GM19328 (cell line): ENCODE data around the gene MACROH2A2.
"Not testable (repeated sequence)": the region's sequence is repeated elsewhere in the genome, so short reads cannot be mapped to it uniquely, and the experiment has no call there.

Experiments used
- ATAC-seq: cut with Tn5 transposase; IDR thresholded peaks from one replicate; pipeline ENCODE4 v1.9.1; 2021; ENCODE audit warnings: mild to moderate bottlenecking, moderate library complexity; ENCODE audit not compliant: unreplicated experiment

The MACROH2A2 gene

DNA sequence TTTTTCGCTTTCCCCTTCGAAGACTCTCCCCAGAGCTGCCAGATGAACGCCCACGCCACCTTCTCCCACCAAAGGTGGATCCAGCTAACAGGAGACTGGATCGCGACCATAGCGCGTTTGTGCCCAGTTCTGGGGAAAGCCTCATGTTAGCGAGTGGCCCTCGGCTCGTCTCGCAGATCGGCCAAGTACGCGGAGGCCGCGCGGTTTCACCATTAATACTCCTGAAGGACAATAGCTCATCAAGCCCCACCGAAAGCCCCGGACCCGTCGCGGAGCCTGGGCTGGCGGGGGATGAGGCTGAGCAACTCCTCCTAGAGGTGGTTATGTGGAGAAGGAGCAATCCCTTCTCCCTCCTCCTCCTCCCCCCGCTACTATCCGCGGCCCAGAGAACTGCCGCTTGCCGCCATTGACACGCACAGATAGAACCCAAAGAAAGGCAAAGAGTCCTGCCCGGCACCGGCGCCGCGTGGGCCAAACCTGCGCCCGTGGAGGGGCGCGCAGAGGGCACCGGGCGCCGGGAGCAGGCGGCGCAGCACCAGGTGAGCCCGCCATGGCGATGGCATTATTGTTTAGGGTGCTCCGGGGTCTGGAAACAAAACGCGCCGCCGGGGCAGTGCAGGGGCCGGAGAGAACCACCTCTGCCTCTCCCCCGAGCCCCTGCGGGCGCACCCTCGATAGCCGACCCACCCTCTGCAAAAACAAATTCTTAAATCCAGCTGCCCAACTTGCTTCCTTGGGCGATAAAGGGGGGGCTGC, at the start of gene MACROH2A2:
Gene MACROH2A2 (plus strand): TSS at position 385 of the 756 bp plus-strand sequence. CDS start 22,813 bp downstream, outside the sequence.
- no peak for ATAC-seq

DNA sequence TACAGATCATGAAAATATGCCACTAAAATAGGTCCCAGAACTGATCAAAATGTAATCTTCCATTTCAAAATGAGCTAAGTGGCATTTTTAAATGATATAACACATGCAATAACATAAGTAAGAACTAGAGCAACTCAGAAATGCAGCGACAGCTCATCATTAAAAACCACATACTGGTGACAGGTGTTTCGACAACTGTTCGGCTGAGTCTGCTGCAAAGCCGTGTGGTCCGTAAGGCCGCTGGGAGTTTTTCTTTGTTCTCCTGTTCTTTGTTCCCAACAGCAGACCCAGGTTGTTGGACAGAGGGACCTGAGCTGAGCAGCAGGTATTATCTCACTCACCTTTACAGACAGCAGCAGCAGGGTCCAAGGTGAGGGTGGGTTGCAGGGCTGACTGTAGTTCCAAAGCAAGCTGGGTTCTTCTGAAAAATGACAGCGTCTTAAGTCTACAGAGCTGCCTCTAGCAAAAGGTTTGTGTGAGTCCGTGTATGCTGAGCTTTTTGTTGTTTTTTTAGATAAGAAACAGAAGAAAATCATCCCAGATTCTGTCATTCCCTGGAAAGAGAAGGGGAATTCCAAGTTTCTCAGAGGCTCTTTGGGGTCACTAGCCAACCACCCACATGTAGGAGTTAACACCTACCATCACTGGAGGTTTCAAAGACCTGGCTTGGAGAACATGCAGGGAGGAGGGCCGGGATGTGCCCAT, 45.4 kb upstream of the MACROH2A2 start:
- no peak for ATAC-seq

DNA sequence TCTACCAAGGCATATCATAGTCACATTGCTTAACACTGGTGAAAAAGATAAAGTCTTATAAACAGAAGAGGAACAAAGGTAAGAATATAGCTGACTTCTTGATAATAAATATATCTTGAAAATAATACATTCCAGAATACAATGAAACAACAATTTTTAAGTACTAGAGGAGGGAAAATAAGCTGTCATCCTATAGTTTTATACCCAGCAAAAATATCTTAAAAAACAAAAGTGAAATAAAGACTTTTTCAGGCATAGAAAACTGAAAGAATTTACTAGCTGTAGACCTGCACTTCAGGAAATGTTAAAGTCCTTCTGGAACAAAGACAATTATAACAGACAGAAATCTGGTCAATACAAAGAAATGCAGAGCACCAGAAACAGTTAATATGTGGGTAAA, 21.4 kb upstream of the MACROH2A2 start:
- no peak for ATAC-seq

DNA sequence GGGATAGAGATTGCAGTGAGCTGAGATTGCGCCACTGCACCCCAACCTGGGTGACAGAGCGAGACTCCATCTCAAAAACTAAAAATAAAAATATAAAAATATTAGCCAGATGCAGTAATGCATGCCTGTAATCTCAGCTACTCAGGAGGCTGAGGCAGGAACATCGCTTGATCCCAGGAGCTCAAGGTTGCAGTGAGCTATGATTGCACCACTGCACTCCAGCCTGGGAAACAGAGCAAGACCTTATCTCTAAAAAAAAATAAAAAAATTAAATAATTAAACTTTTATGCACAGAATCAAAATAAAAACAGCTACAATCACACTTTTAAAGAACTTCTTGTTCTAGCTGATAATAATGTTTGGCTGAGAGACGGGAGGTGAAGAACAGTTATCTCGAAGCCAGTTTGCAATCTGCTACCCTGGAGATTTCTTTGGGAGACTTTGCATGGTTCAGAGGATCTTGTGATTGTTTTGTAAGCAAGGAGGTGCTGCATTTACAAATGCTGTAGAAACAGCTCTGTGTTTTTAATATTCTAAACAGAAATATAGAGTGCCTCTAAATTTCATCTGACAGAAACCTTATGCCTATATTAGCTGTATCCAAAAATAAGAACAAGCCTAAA, 19.9 kb upstream of the MACROH2A2 start:
- ATAC-seq: no peak

DNA sequence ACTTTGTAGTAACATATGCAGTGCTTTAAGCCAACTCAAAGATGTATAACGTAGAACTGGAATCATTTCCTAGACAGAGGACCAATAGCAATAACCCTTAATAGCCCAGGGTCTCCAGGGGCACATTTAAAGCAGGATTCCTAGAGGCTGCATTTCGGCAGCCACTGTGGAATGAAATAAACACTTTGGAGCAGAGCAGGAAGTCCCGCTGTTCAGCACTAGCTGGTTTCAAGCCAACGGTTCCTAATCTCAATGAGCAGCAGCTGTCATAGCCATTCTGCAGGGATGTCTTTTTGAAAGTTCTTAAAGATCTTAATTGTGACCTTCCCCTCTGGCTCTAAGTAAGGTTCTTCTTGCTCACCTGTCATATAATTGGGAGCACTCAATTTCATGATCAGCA, 18.4 kb upstream of the MACROH2A2 start:
- ATAC-seq: no peak

DNA sequence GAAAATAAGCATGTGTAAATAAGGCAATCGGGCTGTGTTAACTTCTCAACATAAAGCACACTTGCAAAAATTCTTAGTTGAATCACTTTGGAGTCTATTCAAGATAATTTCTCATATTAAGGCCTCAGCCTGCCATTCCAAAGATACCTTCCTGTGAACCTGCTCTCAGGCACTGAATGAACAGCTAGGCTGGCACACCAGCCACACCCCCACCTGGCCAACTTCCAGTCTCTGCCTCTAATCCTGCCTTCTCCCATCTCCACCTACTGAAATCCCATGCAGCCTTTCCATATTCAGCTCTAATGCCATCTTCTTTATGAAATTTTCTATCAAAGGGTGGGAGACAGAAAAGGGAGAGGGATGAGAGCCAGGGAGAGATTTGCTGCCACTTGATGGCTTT, 17.1 kb upstream of the MACROH2A2 start:
- no peak for ATAC-seq

DNA sequence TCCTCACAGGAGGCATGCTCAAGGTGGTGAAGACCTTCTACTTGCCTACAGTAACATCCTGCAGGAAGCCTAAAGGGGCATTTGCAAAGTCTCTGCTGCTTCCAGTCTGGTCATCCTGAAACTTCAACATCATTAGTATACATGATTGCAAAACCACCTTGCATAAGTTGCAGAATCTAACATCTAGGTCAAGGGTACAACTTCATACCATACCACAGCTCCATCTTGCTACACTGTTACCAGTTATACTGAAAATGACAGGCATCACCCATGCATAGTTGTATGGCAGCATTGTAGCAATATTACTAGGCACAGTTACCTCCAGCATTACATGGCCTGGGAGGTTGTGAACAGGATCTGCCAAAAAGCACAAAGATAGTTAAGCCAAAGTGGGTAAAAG, 13.7 kb upstream of the MACROH2A2 start:
- no peak for ATAC-seq

DNA sequence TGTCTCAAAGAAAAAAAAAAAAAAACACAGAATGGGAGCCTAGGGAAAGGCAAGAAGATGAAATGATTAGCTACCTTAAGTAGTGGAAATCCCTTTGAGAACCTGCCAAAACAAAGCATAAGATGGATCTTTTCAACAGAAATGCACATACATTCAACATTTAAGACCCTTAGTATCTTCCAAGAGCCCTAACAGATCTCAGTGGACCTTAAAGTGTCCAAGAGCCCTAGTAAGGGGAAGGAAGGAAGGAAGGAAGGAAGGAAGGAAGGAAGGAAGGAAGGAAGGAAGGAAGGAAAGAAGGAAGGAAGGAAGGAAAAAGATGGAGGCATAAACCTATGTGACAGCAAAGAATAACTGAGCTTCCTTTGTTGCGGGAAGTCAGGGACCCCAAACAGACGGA, 11.6 kb upstream of the MACROH2A2 start:
- ATAC-seq: no peak

DNA sequence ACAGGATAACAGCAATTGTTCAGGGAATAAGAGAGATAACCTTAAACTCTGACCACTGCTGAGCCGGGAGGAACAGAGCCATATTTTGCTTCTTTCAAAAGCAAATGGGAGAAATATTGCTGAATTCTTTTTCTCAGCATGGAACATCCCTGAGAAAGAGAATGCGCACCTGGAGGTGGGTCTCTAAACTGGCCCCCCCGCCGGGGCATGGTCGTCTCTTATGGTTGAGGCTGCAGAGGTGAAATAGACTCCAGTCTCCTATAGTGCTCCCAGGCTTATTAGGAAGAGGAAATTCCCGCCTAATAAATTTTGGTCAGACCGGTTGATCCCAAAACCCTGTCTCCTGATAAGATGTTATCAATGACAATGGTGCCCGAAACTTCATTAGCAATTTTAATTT, 10.9 kb upstream of the MACROH2A2 start:
- not testable (repeated sequence) for ATAC-seq

DNA sequence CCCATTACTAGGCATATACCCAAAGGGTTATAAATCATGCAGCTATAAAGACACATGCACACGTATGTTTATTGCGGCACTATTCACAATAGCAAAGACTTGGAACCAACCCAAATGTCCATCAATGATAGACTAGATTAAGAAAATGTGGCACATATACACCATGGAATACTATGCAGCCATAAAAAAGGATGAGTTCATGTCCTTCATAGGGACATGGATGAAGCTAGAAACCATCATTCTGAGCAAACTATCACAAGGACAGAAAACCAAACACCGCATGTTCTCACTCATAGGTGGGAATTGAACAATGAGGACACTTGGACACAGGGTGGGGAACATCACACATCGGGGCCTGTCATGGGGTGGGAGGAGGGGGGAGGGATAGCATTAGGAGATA, 5.6 kb upstream of the MACROH2A2 start:
- not testable (repeated sequence) for ATAC-seq

DNA sequence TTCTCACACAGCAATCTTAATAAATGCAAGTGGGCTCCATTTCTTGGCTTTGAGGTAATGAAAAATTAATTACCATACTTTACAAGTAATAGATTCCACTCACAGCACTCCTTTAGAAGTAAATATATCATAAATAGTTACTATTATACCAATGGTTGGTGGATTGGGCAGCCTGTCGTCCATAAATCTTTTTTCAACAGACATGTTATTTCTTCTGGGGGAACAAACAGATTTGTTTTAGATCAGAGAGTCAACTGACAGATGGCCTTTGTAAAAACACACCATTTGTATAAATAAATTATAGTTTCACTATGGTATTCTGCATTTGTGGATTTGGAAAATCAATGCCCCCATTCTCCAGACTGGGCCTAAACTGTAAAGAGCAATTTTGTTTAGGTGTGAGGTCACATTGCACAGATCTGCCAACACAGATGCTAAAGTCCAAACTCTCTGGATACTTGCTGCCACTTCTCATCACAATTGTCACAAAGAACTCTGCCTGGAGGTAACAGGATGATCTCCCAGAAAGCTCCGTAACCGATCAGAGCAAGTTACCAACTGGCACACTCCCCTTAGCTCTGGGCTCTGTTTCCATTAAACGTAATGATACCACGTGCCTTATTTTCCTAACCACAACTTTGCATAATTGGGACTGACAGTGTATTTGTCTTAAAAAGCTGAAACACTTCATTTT, 4.5 kb upstream of the MACROH2A2 start:
- no peak for ATAC-seq

DNA sequence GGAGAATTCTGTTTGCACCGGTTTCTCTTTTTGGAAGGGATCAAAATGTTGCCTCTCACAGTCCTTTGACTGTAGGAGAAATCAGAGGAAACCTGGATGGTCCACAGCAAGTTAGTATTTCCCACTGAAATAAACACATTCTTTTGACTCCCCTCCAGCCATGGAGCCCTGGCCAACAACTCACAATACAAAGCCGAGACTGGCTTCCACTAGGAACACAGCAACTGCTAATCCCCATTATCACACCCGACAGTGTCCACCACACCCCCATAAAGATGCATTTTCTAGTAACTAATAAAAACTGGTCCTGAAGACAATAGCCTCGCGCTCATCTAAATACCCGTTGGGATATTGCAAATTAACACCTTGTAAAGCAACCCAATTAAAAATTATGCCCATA, 798 bp upstream of the MACROH2A2 start:
- no peak for ATAC-seq

DNA sequence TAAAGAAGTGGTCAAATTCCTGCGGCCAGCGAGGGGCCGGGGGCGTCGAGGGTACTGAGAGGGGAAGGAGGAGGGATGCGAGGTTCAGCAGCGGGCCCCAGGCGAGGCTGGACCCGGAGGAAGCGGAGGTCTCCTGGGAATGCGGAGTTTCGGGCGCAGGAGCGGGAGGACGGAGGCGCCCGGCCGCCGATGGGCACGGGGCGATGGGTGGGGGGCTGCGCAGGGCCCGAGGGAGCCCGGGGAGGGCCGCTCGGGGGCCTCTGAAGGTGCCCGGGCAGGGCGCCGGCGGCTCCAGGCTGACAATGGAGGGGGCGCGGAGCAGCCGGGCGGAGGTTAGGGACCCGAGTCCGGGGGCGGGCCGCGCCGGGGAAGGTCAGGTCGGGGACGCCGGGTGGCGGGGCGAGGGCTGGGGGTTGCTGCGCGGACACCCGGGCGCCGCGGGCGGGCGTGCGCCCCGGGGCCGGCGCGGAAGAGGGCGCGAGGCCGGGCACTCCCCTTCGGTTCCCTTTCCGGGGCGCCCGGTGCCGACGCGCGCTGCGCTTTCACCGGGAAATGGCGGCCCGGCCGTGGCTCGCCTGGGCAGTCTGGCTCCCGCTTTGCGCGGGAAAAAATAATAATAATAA, 683 bp downstream of the MACROH2A2 start:
- no peak for ATAC-seq

DNA sequence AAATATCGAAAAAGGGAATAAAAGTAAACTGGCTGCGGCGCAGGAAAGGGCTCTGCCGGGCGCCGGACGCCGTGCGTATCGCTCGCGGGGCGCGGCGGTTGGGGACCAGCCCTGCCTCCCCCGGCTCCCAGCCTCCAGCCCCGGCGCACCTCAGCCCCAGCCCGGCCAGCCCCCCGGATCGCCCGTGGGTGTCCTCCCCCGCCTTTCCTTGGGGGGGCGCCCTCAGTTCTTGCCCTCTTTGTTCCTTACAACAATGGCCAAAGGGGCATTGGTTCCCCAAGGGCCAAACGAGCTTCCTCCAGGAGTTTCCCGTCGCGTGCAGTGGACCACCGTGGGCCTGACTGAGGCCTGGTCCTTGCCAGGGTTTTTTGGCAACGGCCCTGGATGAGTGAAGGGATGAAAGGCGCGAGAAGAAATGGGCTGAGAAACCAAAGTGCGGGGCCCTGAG, 1.2 kb downstream of the MACROH2A2 start:
- ATAC-seq: no peak

DNA sequence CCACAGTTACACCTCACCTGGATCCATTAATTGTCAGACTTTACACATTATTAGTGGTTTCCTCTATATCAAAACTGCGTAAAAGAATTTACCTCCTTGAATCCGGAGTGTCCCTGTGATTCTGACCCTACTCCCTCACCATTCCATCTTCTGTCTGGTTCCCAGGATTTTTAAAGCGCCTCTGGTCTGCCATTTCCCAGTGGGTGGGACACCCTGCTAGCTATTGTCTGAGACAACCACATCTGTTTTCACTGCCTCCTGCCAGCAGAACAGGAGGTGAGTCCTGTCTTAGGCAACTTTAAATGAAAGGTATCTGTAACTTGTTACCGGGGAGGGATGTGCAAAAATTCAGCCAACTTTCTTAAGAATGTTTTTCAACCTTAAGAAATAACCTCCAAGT, 2.3 kb downstream of the MACROH2A2 start:
- no peak for ATAC-seq

DNA sequence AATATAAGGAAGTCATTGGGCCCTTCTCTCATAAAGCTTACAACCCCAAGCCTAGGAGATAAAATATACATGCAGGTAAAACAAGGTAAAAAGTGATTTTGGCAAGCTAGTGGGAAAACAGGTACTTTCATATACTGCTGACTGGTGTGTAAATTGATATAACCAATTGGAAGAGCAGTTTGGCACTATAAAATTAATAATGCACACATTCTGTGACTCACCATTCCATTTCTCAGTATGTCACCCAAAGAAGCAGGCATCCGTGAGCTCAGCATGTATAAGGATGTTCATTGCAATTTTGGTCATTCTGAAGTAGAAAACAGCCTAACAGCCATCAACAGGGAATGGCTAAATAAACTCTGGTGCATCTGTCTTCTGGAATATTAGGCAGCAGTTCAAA, 2.9 kb downstream of the MACROH2A2 start:
- no peak for ATAC-seq

DNA sequence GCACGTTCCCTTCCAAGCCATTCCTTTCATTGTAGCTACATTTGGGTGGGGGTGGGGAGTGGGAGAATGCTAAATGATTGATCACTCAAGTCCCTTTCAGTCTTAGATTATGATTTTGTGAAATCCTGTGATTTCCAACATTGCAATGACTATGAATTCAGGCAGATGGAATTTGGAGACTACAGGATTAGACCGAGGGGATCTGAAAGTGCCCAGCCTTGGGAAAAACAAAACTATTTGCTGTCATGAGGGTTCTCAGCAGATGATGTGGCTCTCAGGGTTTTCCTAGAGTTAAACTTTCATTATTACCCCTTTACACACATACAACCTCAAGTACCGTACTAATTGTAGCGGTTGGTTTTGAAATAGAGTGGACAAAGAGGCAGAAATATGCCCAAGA, 4.7 kb downstream of the MACROH2A2 start:
- ATAC-seq: no peak

DNA sequence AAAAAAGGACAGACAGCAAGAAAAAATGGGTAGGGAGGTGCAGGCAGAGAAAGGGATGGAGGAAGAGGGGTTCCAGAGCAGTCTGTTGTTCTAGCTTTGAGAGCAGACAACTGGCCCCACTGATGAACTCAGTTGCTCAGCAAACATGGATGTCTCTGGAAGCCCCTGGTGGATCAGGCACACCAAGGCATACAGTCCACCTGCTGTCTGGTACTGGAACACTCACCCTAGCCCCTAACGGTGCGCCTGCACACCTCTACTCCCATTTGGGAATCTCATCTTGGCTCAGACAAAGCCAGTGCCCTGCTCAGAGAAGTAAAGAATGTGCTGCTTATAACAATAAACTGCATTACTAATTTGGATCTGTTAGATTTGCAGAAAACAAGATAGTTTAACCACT, 7.7 kb downstream of the MACROH2A2 start:
- no peak for ATAC-seq

DNA sequence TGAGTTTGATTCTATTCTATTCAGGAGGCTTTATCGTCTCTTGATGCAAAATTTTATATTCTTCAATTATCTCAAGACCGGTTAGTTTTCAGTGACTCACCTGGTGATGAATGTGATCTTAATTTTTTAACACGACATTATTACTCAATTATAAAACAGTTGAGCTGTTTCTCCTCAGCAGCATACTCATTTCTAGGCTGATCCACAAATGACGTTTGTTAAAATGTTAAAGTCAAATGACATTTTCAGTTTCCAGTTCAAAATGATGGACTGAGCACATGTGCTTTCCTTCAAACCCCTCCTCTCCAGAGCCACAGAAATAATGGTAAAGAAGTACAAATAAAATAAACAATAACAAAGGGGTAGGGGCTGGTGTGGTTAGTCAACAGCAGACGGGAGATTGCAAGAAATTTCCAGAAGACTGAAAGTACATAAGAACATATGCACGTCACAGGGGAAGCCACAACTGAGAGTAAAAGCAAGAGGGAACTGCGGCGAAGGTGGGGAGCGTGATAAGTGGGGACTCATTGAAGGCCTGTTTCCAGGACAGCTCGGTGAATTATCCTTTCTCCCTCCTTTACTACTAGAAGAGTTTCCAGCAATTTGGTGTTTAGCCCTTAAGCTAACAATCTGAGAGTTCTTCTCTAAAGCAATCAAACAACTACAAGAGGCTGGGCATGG, 10.9 kb downstream of the MACROH2A2 start:
- no peak for ATAC-seq

DNA sequence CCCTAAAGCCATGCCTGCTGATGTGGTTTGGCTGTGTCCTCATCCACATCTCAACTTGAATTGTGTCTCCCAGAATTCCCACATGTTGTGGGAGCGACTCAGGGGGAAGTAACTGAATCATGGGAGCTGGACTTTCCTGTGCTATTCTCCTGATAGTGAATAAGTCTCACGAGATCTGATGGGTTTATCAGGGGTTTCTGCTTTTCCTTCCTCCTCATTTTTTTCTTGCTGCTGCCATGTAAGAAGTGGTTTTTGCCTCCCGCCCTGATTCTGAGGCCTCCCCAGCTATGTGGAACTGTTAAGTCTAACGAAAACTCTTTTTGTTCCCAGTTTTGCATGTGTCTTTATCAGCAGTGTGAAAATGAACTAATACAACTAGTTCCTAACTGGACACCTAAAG, 11.8 kb downstream of the MACROH2A2 start:
- no peak for ATAC-seq
